HepG2 (cell line): ENCODE measurements around the gene NUCB1. TPM values are rescaled to one million over a fixed set of nuclear protein-coding genes. Genes with fewer than 3 reads are reported as not detected.
"Not testable (repeated sequence)": the region's sequence is repeated elsewhere in the genome, so short reads cannot be mapped to it uniquely, and the experiment has no call there.

Experiments
- ATAC-seq: fragments of 200-7000 bp; cut with Tn5 transposase; 3 replicates; pipeline ENCODE4 v1.9.1; 2020; ENCODE audit warnings: mild to moderate bottlenecking, moderate library complexity
- BruUV-seq: library from RNA; stranded (reverse); fragments of 400-500 nt; replicated peaks from 2 replicates; lab custom pipeline; 2021; lab: Mats Ljungman, UMichigan
- CTCF ChIA-PET: fragments of 300-600 bp; formaldehyde crosslinking; extraction: SDS; loops from one replicate; lab custom pipeline; 2021; ENCODE audit warnings: low total read pairs, inconsistent platforms, low intra/inter-chr PET ratio; lab: Yijun Ruan, JAX
- POLR2A ChIA-PET: fragments of 350-600 bp; sonication (Branson Sonifier 250); formaldehyde crosslinking; loops from one replicate; lab custom pipeline; 2020; ENCODE audit warnings: antibody characterized with exemption, inconsistent platforms; lab: Yijun Ruan, JAX
- DNase-seq: peaks from one replicate; pipeline ENCODE4 v3.0.0-alpha.2; 2015; ENCODE audit warnings: low spot score
- FAIRE-seq: peaks from 3 replicates; lab custom pipeline; 2011; peaks lifted over from hg19 to GRCh38; lab: Jason Lieb, UNC
- H2AFZ ChIP-seq: one replicate; pipeline ENCODE4 v1.6.1; 2011; ENCODE audit warnings: low read length, inconsistent platforms
- H3K27ac ChIP-seq: fragments of 300-600 bp; 3 replicates; pipeline ENCODE4 v1.8.0; 2011; ENCODE audit warnings: mixed run types, mild to moderate bottlenecking, mixed read lengths, low read length, inconsistent platforms; ENCODE audit not compliant: insufficient read depth; ENCODE audit errors: extremely low read length
- H3K27me3 ChIP-seq, 2 experiments: fragments of 200-600 bp in 1 of 2; 2 replicates in 1 of 2; 3 replicates in 1 of 2; pipeline versions ENCODE4 v1.6.0 to v1.8.0; 2011; ENCODE audit warnings: low read length in 2 of 2, mild to moderate bottlenecking in 2 of 2, moderate library complexity in 2 of 2, inconsistent platforms in 1 of 2; ENCODE audit not compliant: insufficient read depth in 2 of 2, control insufficient read depth in 1 of 2
- H3K36me3 ChIP-seq, 2 experiments: fragments of 200-600 bp in 1 of 2; replicated peaks in 1 of 2; 2 replicates in 1 of 2; 3 replicates in 1 of 2; pipeline versions ENCODE4 v1.5.1 to v1.8.0; 2011; ENCODE audit warnings: low read length in 2 of 2, inconsistent platforms in 1 of 2; ENCODE audit not compliant: insufficient read depth in 2 of 2, control insufficient read depth in 1 of 2
- H3K4me1 ChIP-seq: 2 replicates; pipeline ENCODE4 v1.5.1; 2012; ENCODE audit warnings: low read length, inconsistent platforms; ENCODE audit not compliant: insufficient read depth
- H3K4me2 ChIP-seq: 2 replicates; pipeline ENCODE4 v1.6.0; 2011; ENCODE audit warnings: low read depth, low read length, inconsistent platforms
- H3K4me3 ChIP-seq, 3 experiments: fragments of 200-600 bp in 1 of 3; sonication (generic), shearing (Covaris generic) in 1 of 3; replicated peaks in 1 of 3; 2 replicates each; pipeline ENCODE4 v1.5.1; 2011 to 2016; ENCODE audit warnings: low read length in 3 of 3, inconsistent platforms in 2 of 3, low read depth in 2 of 3, mild to moderate bottlenecking in 2 of 3, control low read depth in 1 of 3, mixed read lengths in 1 of 3; ENCODE audit not compliant: insufficient read depth in 1 of 3
- H3K79me2 ChIP-seq: one replicate; pipeline ENCODE4 v1.6.1; 2011; ENCODE audit warnings: low read length, inconsistent platforms; ENCODE audit not compliant: insufficient read depth
- H3K9ac ChIP-seq: 2 replicates; pipeline ENCODE4 v1.6.0; 2011; ENCODE audit warnings: mild to moderate bottlenecking, low read depth, low read length, inconsistent platforms; ENCODE audit not compliant: insufficient read depth
- H3K9me3 ChIP-seq: 2 replicates; pipeline ENCODE4 v1.5.1; 2012; ENCODE audit warnings: mild to moderate bottlenecking, low read length
- H4K20me1 ChIP-seq: 2 replicates; pipeline ENCODE4 v1.6.0; 2011; ENCODE audit warnings: inconsistent platforms, mild to moderate bottlenecking, low read length, moderate library complexity; ENCODE audit not compliant: insufficient read depth
- GATA4 ChIP-seq: sonication (generic); IDR thresholded peaks from 2 replicates; pipeline ENCODE4 v1.6.1; 2016; ENCODE audit warnings: antibody characterized with exemption, low read depth, borderline replicate concordance
- KMT2A ChIP-seq: sonication (generic); formaldehyde crosslinking; IDR thresholded peaks from 2 replicates; pipeline ENCODE4 v1.4.0; 2020; ENCODE audit warnings: missing genetic modification reagents
- TAF15 ChIP-seq: fragments of 200-400 bp; formaldehyde crosslinking; IDR thresholded peaks from one replicate; pipeline ENCODE4 v1.6.1; 2018; ENCODE audit warnings: mild to moderate bottlenecking, low read depth, low read length; ENCODE audit not compliant: poor library complexity, severe bottlenecking
- ZHX2 ChIP-seq, 2 experiments: sonication (generic) in 1 of 2; formaldehyde crosslinking in 1 of 2; IDR thresholded peaks; 2 replicates each; pipeline versions ENCODE4 v1.6.1 to v1.9.0; 2014 to 2022; ENCODE audit warnings: antibody characterized with exemption in 1 of 2, borderline replicate concordance in 1 of 2, inconsistent platforms in 1 of 2, low read depth in 1 of 2, missing genetic modification reagents in 1 of 2
- ZKSCAN5 ChIP-seq: sonication (generic); formaldehyde crosslinking; IDR thresholded peaks from 2 replicates; pipeline ENCODE4 v1.5.1; 2020; ENCODE audit warnings: mild to moderate bottlenecking, missing genetic modification reagents
- WGBS: methylation state at CpG from one replicate; pipeline ENCODE4 v1.1.6; 2017; ENCODE audit warnings: low lambda C conversion rate; 5-methylcytosine and 5-hydroxymethylcytosine counted together
- in situ Hi-C: cut with HindIII; loops from 2 replicates; pipeline ENCODE4 v1.10.0; 2017; ENCODE audit warnings: low pct_unique_long_range_greater_than_20kb; ENCODE audit not compliant: extremely low pct_ligation_motif_present
- intact Hi-C: fragments of 100-400 bp; cut with micrococcal nuclease; formaldehyde crosslinking; loops from one replicate; pipeline ENCODE4 v1.10.0; 2022; ENCODE audit not compliant: unreplicated experiment
- polyA plus RNA-seq, 8 experiments: library from polyadenylated mRNA; depleted of rRNA in 3 of 8; stranded (reverse) in 7 of 8; unstranded in 1 of 8; fragments of >200 nt; fragmentation: Illumina TruSeq in 4 of 8; extraction: Trizol in 4 of 8; gene quantifications; 2 replicates each; pipeline versions ENCODE4 v1.2.1 to v1.2.3, GENCODE V29; 2011 to 2016; ENCODE audit warnings: low read depth in 4 of 8, missing spikeins in 1 of 8, mixed read lengths in 1 of 8; ENCODE audit not compliant: insufficient read depth in 1 of 8
- total RNA-seq, 5 experiments: library from RNA; depleted of rRNA; stranded (reverse); fragments of >200 nt; fragmentation: Illumina TruSeq; extraction: Trizol; gene quantifications; 2 replicates each; pipeline ENCODE4 v1.2.3, GENCODE V29; 2016; ENCODE audit warnings: low read depth in 1 of 5

The NUCB1 gene
- total and polyA plus RNA-seq, 2 of the 13 experiments (the other 11 are each of a cell fraction or from before 2014, with no cell fraction given) = 82.3 to 106 TPM

- H3K27me3 ChIP-seq, DNase-seq, H4K20me1 ChIP-seq, ATAC-seq, H3K27ac ChIP-seq, CTCF ChIA-PET, intact Hi-C loops, BruUV-seq, H3K9me3 ChIP-seq, FAIRE-seq, in situ Hi-C loops, H3K4me3 ChIP-seq, H2AFZ ChIP-seq, H3K9ac ChIP-seq, POLR2A ChIA-PET, H3K4me2 ChIP-seq: not testable (repeated sequence)
- WGBS = 97% methylated on average over 7 of the region's 7 CpGs
- Histone ChIP-seq H3K36me3 (peaks cover 3 to 11% of the 10 kb centered on the region in 2 experiments; a peak in 4 of 5 replicates), H3K4me1 (peaks cover 32% of the 10 kb centered on the region), H3K79me2 (peaks cover 14% of the 10 kb centered on the region)
Observed at GRCh38 chr19:48902291-48902690, 2.2 kb downstream of the NUCB1 start.

GRCh38 chr19:48903788-48904187 lies 3.7 kb downstream of the NUCB1 start:
- H3K27me3 ChIP-seq, DNase-seq, H2AFZ ChIP-seq, POLR2A ChIA-PET, FAIRE-seq, CTCF ChIA-PET, H3K4me3 ChIP-seq, H3K27ac ChIP-seq, BruUV-seq, H3K9me3 ChIP-seq, intact Hi-C loops, H4K20me1 ChIP-seq, ATAC-seq, H3K4me2 ChIP-seq, in situ Hi-C loops, H3K9ac ChIP-seq: not testable (repeated sequence)
- H3K4me1 ChIP-seq = peaks cover 44% of the 10 kb centered on the region
- peaks cover 14% of the 10 kb centered on the region for H3K79me2 ChIP-seq
- peaks cover 3 to 16% of the 10 kb centered on the region in 2 experiments; a peak in 4 of 5 replicates for H3K36me3 ChIP-seq

DNA sequence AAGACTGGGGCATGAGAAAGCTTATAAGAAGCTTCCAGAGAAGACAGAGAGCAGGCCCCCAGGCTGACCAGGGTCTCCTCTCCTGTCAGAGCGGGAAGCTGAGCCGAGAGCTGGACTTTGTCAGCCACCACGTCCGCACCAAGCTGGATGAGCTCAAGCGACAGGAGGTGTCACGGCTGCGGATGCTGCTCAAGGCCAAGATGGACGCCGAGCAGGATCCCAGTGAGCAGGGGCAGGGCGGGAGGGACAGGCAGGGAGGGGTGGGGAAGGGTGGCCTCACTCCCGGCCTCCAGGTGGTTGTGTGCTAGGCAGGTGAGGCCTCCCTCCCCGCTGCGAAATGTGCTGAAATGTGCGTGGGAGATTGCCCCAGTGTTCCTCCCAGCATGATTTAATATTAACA lies 5.6 kb downstream of the NUCB1 start:
- ChIA-PET POLR2A (interaction anchor here (1.0 kb wide), 1 partner anchor 34 kb away, joined by 3 read pairs; the partner anchor contains the start of gene PPP1R15A), CTCF (no interaction called here)
- TF ChIP-seq ZHX2 (IDR thresholded peaks at IDR 0.05; ENCODE audit: low read depth) (no peak), ZHX2 (CRISPR knock-in tag; IDR thresholded peaks at IDR 0.05; ENCODE audit: borderline replicate concordance) (no peak), GATA4 (no peak), KMT2A (CRISPR knock-in tag) (no peak), TAF15 (no peak), ZKSCAN5 (CRISPR knock-in tag) (no peak)

More for the DNA sequence above, 5.6 kb downstream of the NUCB1 start:
- ATAC-seq (no peak), DNase-seq (no peak), FAIRE-seq (no peak)
- WGBS = 100% methylated on average over 12 of the region's 14 CpGs
- intact Hi-C loops (no loop called here), in situ Hi-C loops (no loop called here)
- no peaks in the 10 kb centered on the region for H3K9me3 ChIP-seq
- H4K20me1 ChIP-seq = no peaks in the 10 kb centered on the region
- H3K4me3 ChIP-seq = no peak overlapping the region
- H3K4me2 ChIP-seq = no peak overlapping the region
- no TSS peak for BruUV-seq
- H3K9ac ChIP-seq = no peak overlapping the region
- peaks cover 39% of the 10 kb centered on the region for H3K4me1 ChIP-seq
- peaks cover 12% of the 10 kb centered on the region for H3K79me2 ChIP-seq
- H3K27me3 ChIP-seq = no peaks in the 10 kb centered on the region; a peak in 1 of 5 replicates
- no peak overlapping the region for H2AFZ ChIP-seq
- H3K27ac ChIP-seq = no peak overlapping the region
- H3K36me3 ChIP-seq = peaks cover 5 to 26% of the 10 kb centered on the region in 2 experiments; a peak in 4 of 5 replicates
